Mesothelial cell of epicardium (in vitro differentiated cells): ENCODE data around the gene CCM2L. TPM values are rescaled to one million over a fixed set of nuclear protein-coding genes. Genes with fewer than 3 reads are reported as not detected.

ENCODE experiments used
- DNase-seq, 2 experiments: peaks; one replicate each; pipeline ENCODE4 v3.0.0; 2021; ENCODE audit warnings: low spot score in 2 of 2; ENCODE audit not compliant: unreplicated experiment in 2 of 2
- H3K27ac Mint-ChIP-seq: 2 replicates; pipeline ENCODE4 v1.8.0; 2021; ENCODE audit warnings: mixed read lengths
- H3K27me3 Mint-ChIP-seq: 2 replicates; pipeline ENCODE4 v1.8.0; 2021; ENCODE audit warnings: low read depth, mixed read lengths
- H3K36me3 Mint-ChIP-seq: 2 replicates; pipeline ENCODE4 v1.8.0; 2021; ENCODE audit warnings: mixed read lengths
- H3K4me1 Mint-ChIP-seq: 2 replicates; pipeline ENCODE4 v1.8.0; 2021; ENCODE audit warnings: mixed read lengths
- H3K4me3 Mint-ChIP-seq: 2 replicates; pipeline ENCODE4 v1.8.0; 2021; ENCODE audit warnings: mild to moderate bottlenecking, moderate library complexity, mixed read lengths
- H3K9me3 Mint-ChIP-seq: 2 replicates; pipeline ENCODE4 v1.8.0; 2021; ENCODE audit warnings: mixed read lengths
- CTCF ChIP-seq: fragments of 200-600 bp; sonication (generic); IDR thresholded peaks from one replicate; pipeline ENCODE4 v1.5.0; 2021; ENCODE audit warnings: antibody characterized with exemption; ENCODE audit not compliant: unreplicated experiment
- total RNA-seq: library from RNA; stranded (reverse); gene quantifications from 3 replicates; pipeline ENCODE4 v1.2.1, GENCODE V29; 2021

Gene CCM2L
- total RNA-seq, 1 donor from 2014 or later = 0.16 TPM

- Mint-ChIP-seq H3K27ac (no peak overlapping the region), H3K9me3 (no peaks in the 10 kb centered on the region), H3K4me3 (no peak overlapping the region), H3K27me3 (peaks cover 31% of the 10 kb centered on the region), H3K36me3 (no peaks in the 10 kb centered on the region), H3K4me1 (no peaks in the 10 kb centered on the region)
- no peak for TF ChIP-seq CTCF
- DNase-seq = no peak
Measured at GRCh38 chr20:32070690-32071213, 60.5 kb downstream of the CCM2L start.

DNA sequence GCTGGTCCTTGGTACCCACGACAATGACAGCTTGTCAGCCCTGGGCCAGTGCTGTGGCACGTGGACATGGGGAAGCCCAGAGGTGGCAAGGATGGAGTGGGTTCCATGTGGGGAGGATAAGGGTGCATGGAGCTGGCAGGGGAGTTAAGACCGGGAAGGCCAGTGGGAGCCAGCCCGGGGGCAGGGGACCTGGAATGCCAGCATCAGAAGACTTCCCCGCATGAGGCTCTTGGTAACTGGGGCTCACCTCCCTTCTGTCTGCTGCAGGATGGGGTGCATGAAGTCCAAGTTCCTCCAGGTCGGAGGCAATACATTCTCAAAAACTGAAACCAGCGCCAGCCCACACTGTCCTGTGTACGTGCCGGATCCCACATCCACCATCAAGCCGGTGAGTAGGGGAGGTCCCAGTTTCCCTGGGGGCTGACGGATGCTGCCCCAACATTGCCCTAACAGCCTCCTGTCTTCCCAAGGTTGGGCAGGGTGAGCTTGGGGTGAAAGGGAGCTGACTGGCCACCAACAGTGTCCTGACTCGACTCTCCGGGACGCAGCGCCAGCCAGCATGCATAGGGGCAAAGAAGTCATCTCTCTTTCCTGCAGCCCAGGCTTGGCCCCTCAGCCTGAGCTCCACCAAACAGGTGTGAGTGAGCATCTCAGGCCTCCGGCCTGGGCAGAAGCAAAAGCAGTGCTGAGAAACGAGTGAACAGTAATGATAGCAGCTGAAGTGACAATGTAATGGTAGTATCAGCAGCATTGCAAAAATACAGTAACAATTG lies 61.3 kb downstream of the CCM2L start:
- Mint-ChIP-seq H3K27ac (no peak overlapping the region), H3K9me3 (no peaks in the 10 kb centered on the region), H3K4me1 (no peaks in the 10 kb centered on the region), H3K4me3 (no peak overlapping the region), H3K27me3 (peaks cover 34% of the 10 kb centered on the region), H3K36me3 (no peaks in the 10 kb centered on the region)
- TF ChIP-seq CTCF = no peak
- no peak for DNase-seq

DNA sequence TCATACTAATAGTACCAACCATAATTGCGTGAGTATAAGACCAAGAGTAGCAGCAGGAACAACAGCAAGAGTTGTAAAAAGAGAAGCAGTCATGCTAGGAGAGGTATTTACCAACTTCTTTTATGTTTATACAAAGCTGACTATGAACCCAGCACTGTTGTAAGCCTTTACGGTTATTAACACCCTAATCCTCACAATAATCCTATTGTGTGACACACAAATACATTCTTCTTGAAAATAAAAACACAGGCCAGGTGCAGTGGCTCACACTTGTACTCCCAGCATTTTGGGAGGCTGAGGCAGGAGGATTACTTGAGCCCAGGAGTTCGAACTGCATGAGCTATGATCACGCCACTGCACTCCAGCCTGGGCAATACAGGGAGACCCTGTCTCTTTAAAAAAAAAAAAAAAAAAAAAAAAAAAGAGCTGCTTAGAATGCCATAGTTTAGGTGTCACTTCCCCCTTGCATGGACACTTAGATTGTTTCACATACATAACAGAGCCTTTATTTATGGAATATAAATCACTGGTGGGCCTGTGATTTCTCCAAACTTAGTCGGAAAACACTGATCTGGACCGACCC lies 62.0 kb downstream of the CCM2L start:
- Mint-ChIP-seq H3K9me3 (no peaks in the 10 kb centered on the region), H3K4me3 (no peak overlapping the region), H3K36me3 (no peaks in the 10 kb centered on the region), H3K27me3 (peaks cover 38% of the 10 kb centered on the region), H3K4me1 (no peaks in the 10 kb centered on the region), H3K27ac (no peak overlapping the region)
- no peak for TF ChIP-seq CTCF
- DNase-seq = no peak

GRCh38 chr20:32075534-32075933 lies 65.3 kb downstream of the CCM2L start:
- Mint-ChIP-seq H3K9me3 (no peaks in the 10 kb centered on the region), H3K36me3 (no peaks in the 10 kb centered on the region), H3K27ac (no peak overlapping the region), H3K4me3 (no peak overlapping the region), H3K27me3 (peaks cover 41% of the 10 kb centered on the region), H3K4me1 (no peaks in the 10 kb centered on the region)
- TF ChIP-seq CTCF = no peak
- no peak for DNase-seq

- Mint-ChIP-seq H3K4me1 (no peaks in the 10 kb centered on the region), H3K27ac (no peak overlapping the region), H3K9me3 (no peaks in the 10 kb centered on the region), H3K4me3 (no peak overlapping the region), H3K36me3 (no peaks in the 10 kb centered on the region), H3K27me3 (peaks cover 44% of the 10 kb centered on the region)
- DNase-seq = no peak
- no peak for TF ChIP-seq CTCF
Measured at GRCh38 chr20:32077190-32077589, 67.0 kb downstream of the CCM2L start.
